Vagina (tissue), 2 donors: ENCODE measurements around the gene TTLL12. TPM values are rescaled to one million over a fixed set of nuclear protein-coding genes. Genes with fewer than 3 reads are reported as not detected.
"Not testable (repeated sequence)": the region's sequence is repeated elsewhere in the genome, so short reads cannot be mapped to it uniquely, and the experiment has no call there.

Experiments used
- DNase-seq, 2 donors: peaks; one replicate each; pipeline ENCODE4 v3.0.0-alpha.2; 2017; ENCODE audit errors: extremely low spot score in 2 of 2
- H3K27ac ChIP-seq: fragments of 200-600 bp; sonication (generic); one replicate; pipeline ENCODE4 v1.5.1; 2019
- H3K27me3 ChIP-seq: fragments of 200-600 bp; sonication (generic); one replicate; pipeline ENCODE4 v1.5.1; 2019
- H3K36me3 ChIP-seq, 2 donors: fragments of 200-600 bp; sonication (generic); one replicate each; pipeline ENCODE4 v1.5.1; 2017 to 2019
- H3K4me1 ChIP-seq: fragments of 200-600 bp; sonication (generic); one replicate; pipeline ENCODE4 v1.5.1; 2019
- H3K4me3 ChIP-seq, 2 donors: fragments of 200-600 bp; sonication (generic); 1 replicate in 1 of 2; 2 replicates in 1 of 2; pipeline ENCODE4 v1.5.1; 2016 to 2019
- H3K9me3 ChIP-seq: fragments of 200-600 bp; sonication (generic); one replicate; pipeline ENCODE4 v1.5.1; 2019
- POLR2A ChIP-seq, 2 donors: fragments of 450-650 bp; IDR thresholded peaks; one replicate each; pipeline ENCODE4 v1.6.1; 2017; ENCODE audit warnings: antibody characterized with exemption in 2 of 2, mild to moderate bottlenecking in 2 of 2, moderate library complexity in 2 of 2
- POLR2AphosphoS5 ChIP-seq, 2 donors: sonication (generic); formaldehyde crosslinking; IDR thresholded peaks; one replicate each; pipeline ENCODE4 v1.9.0; 2017; ENCODE audit warnings: antibody characterized with exemption in 2 of 2, mild to moderate bottlenecking in 2 of 2, low read depth in 1 of 2; ENCODE audit not compliant: insufficient read depth in 1 of 2
- intact Hi-C: fragments of 100-400 bp; cut with DNase I; formaldehyde crosslinking; loops from one replicate; pipeline ENCODE4 v1.15.1; 2023
- total RNA-seq: library from RNA; depleted of rRNA; stranded (reverse); fragments of >200 nt; gene quantifications from one replicate; pipeline ENCODE4 v1.2.3, GENCODE V29; 2016
- TF ChIP-seq, protein P1 (sequence below), 3 experiments: fragments of 450-650 bp in 2 of 3; fragments of 200-600 bp in 1 of 3; sonication (generic) in 1 of 3; IDR thresholded peaks; one replicate each; pipeline ENCODE4 v1.5.1; 2017 to 2019; ENCODE audit warnings: antibody characterized with exemption in 3 of 3, mild to moderate bottlenecking in 2 of 3, moderate library complexity in 2 of 3

Gene TTLL12
- total RNA-seq, 1 donor from 2014 or later, result 56.2 TPM

DNA sequence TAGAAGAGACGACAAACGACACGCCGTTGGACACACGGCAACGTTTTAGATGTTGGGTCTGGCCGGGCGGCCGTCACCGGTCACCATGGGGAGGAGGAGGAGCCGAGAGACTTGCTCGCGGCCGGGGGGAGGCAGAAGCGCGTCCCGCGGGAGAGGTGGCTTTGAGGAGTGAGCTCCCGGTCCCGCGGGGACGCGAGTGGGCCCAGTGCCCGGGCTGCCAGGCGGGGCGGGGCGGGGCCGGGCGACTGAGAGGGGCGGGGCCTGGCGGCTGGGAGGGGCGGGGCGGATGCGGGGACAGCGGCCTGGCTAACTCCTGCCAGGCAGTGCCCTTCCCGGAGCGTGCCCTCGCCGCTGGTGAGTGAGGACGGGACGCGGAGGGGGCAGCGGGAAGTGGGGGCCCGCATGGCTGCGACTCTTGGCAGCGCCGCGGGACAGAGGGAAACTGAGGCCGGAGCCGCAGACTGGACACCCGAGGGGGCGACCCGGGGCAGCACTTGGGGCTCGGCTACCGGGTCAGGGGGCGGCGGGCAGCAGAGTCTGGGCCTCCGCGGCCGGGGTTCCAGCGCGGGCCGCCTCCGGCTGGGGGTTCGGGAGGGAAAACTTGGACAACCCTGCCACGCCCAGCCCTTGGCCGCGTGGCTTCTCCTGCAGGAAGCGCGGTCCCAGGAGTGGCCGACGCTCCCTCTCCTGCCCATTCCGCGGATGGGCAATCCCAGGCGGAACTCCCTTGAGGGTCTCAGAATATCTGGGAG, 35.5 kb downstream of the TTLL12 start, which contains the start of gene TSPO:
Gene TSPO, plus strand, starts transcription at position 309 of the 752 bp plus-strand sequence. CDS start 7,680 bp downstream, outside the sequence.
- Histone ChIP-seq H3K4me3 (peak within 1 kb of the TSS; percentile 66 to 90), H3K27me3 (no peaks in the 10 kb centered on the region), H3K4me1 (peaks cover 52% of the 10 kb centered on the region), H3K27ac (peak within 1 kb of the TSS; percentile 95), H3K36me3 (no peaks in the 10 kb centered on the region), H3K9me3 (no peaks in the 10 kb centered on the region)
- no peak for DNase-seq
- intact Hi-C loops, result no loop called here
- TF ChIP-seq POLR2A (IDR thresholded peaks at IDR 0.05), result peak in 1 of 2 donors; percentile 49
- TF ChIP-seq, protein P1, sequence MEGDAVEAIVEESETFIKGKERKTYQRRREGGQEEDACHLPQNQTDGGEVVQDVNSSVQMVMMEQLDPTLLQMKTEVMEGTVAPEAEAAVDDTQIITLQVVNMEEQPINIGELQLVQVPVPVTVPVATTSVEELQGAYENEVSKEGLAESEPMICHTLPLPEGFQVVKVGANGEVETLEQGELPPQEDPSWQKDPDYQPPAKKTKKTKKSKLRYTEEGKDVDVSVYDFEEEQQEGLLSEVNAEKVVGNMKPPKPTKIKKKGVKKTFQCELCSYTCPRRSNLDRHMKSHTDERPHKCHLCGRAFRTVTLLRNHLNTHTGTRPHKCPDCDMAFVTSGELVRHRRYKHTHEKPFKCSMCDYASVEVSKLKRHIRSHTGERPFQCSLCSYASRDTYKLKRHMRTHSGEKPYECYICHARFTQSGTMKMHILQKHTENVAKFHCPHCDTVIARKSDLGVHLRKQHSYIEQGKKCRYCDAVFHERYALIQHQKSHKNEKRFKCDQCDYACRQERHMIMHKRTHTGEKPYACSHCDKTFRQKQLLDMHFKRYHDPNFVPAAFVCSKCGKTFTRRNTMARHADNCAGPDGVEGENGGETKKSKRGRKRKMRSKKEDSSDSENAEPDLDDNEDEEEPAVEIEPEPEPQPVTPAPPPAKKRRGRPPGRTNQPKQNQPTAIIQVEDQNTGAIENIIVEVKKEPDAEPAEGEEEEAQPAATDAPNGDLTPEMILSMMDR (IDR thresholded peaks at IDR 0.05), result no peak
- peak in 1 of 2 donors; percentile 78 for TF ChIP-seq POLR2AphosphoS5 (IDR thresholded peaks at IDR 0.05; ENCODE audit: insufficient read depth in 1 of 2, low read depth in 1 of 2)

DNA sequence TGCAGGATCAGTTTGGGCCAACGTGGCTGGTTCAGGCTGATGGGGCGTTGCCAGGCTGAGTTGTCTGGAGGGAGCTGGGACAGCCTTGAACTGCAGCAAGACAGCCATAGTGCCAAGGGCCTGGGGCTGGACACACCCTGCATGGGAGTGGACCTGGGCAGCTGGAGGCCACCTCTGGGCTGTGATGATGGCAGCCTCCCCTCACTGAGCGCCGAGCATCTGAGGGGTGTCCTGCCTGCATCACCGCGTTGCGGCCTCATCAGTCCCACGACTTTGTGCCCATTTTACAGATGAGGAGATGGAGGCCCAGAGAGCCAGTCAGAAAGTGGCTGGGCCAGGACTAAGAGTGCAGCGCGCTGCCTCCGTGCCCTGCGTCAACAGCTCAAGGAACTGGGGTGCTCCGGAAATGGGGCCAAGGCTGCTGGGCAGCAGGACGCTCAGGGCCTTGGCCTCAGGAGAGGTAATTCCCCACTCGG, 36.2 kb downstream of the TTLL12 start:
- Histone ChIP-seq H3K27me3 (no peaks in the 10 kb centered on the region), H3K9me3 (no peaks in the 10 kb centered on the region), H3K4me1 (peaks cover 46% of the 10 kb centered on the region), H3K36me3 (no peaks in the 10 kb centered on the region), H3K27ac (peak overlapping the region; percentile 95), H3K4me3 (peak overlapping the region; percentile 66 to 90)
- TF ChIP-seq POLR2A (IDR thresholded peaks at IDR 0.05) (no peak), POLR2AphosphoS5 (IDR thresholded peaks at IDR 0.05; ENCODE audit: insufficient read depth in 1 of 2, low read depth in 1 of 2) (no peak)
- TF ChIP-seq, protein P1 (IDR thresholded peaks at IDR 0.05), result no peak
- DNase-seq, result no peak
- intact Hi-C loops, result no loop called here

DNA sequence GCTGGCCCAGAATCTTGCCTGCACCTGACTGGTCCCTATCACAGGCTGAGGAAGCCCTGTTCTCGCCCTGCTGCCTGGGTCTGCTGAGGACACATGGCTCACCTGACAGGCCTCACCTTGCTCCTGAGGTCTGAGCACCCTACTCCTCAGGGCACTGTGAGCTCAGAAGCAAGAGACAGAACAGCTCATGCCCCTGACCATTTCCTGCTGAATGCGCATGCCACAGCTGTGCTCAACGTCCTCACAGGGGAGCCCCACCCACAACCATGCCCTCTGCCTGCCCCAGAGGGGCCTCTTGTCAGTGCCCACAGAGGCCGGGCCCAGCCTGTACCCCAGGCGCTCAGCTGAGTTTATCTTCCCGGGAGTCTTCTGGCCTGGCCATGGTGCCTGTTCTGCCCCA, 38.4 kb downstream of the TTLL12 start:
- intact Hi-C loops, result no loop called here
- H3K4me3 ChIP-seq, result no peak overlapping the region
- no peaks in the 10 kb centered on the region for H3K27me3 ChIP-seq

DNA sequence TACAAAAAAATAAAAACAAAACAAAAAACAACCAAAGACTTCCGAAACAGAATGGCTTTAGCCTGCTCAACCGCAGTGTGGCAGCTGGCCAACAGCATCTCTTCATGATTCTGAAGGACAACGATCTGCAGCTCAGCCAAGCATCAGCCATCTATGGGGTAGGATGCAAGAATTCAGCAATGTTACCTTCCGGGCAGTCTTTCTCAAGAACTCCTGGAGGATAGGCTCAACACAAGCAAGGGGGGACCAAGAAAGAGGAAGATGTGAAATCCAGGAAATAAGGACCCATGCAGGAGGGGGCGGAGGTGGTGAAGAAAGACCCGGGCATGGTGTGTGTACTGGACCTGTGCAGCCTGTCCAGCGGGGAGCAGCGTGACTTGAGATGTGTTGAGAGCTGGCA, 39.1 kb downstream of the TTLL12 start:
- TF ChIP-seq POLR2A (IDR thresholded peaks at IDR 0.05), result no peak
- TF ChIP-seq, protein P1 (IDR thresholded peaks at IDR 0.05), result no peak
- TF ChIP-seq POLR2AphosphoS5 (IDR thresholded peaks at IDR 0.05; ENCODE audit: insufficient read depth in 1 of 2, low read depth in 1 of 2), result no peak
- intact Hi-C loops, result no loop called here
- Histone ChIP-seq H3K27me3 (no peaks in the 10 kb centered on the region), H3K36me3 (no peaks in the 10 kb centered on the region), H3K9me3 (no peaks in the 10 kb centered on the region), H3K4me3 (no peak overlapping the region), H3K27ac (no peak overlapping the region), H3K4me1 (peaks cover 26% of the 10 kb centered on the region)
- DNase-seq, result no peak

More for the DNA sequence above, 38.4 kb downstream of the TTLL12 start:
- TF ChIP-seq POLR2AphosphoS5 (IDR thresholded peaks at IDR 0.05; ENCODE audit: insufficient read depth in 1 of 2, low read depth in 1 of 2) (no peak), POLR2A (IDR thresholded peaks at IDR 0.05) (no peak)
- TF ChIP-seq, protein P1 (IDR thresholded peaks at IDR 0.05), result no peak
- H3K36me3 ChIP-seq, result no peaks in the 10 kb centered on the region
- H3K9me3 ChIP-seq, result no peaks in the 10 kb centered on the region
- H3K4me1 ChIP-seq, result peaks cover 27% of the 10 kb centered on the region
- DNase-seq, result no peak
- H3K27ac ChIP-seq, result peak overlapping the region; percentile 31

DNA sequence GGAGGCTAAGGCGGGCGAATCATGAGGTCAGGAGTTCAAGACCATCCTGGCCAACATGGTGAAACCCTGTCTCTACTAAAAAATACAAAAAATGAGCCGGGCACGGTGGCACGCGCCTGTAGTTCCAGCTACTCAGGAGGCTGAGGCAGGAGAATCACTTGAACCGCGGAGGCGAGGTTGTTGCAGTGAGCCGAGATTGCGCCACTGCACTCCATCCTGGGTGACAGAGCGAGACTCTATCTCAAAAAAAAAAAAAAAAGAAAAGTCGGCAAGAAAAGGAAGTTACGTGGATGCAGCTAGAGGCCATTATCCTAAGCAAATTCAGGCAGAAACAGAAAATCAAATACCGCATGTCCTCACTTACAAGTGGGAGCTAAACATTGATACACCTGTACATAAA, 40.6 kb downstream of the TTLL12 start:
- intact Hi-C loops, H3K9me3 ChIP-seq: not testable (repeated sequence)

DNA sequence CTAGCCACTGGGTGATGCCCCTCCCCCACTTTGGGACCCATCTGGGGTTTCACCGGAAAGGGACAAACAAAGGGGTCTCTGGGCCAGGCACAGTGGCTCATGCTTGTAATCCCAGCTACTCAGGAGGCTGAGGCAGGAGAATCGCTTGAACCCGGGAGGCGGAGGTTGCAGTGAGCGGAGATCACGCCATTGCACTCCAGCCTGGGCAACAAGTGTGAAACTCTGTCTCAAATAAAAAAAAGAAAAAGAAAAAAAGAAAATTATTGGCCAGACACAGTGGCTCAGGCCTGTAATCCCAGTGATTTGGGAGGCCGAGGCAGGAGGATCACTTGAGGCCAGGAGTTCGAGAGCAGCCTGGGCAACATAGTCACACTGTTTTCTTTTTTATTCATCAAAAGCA, 41.6 kb downstream of the TTLL12 start:
- intact Hi-C loops, DNase-seq, H3K27ac ChIP-seq, H3K36me3 ChIP-seq, H3K27me3 ChIP-seq, H3K4me3 ChIP-seq, H3K9me3 ChIP-seq: not testable (repeated sequence)
- peaks cover 24% of the 10 kb centered on the region for H3K4me1 ChIP-seq

More for the DNA sequence above, 40.6 kb downstream of the TTLL12 start:
- DNase-seq, H3K4me3 ChIP-seq, H3K27me3 ChIP-seq, H3K36me3 ChIP-seq, H3K27ac ChIP-seq: not testable (repeated sequence)
- peaks cover 31% of the 10 kb centered on the region for H3K4me1 ChIP-seq
